SU-DHL-6 (cell line): ENCODE results near the gene BRIP1.

Experiments
- EZH2phosphoT487 ChIP-seq: fragments of 200-600 bp; sonication (generic), shearing (Covaris generic); conservative IDR thresholded peaks from 2 replicates; pipeline ENCODE4 v1.6.1; 2018; ENCODE audit warnings: mild to moderate bottlenecking, antibody characterized with exemption, low read length, moderate library complexity, mixed read lengths
- TF ChIP-seq, protein P1 (sequence below): fragments of 200-600 bp; sonication (generic); IDR thresholded peaks from one replicate; pipeline ENCODE4 v1.5.1; 2017; ENCODE audit warnings: antibody characterized with exemption, mild to moderate bottlenecking, low read length, moderate library complexity; ENCODE audit not compliant: insufficient read depth, poor library complexity, severe bottlenecking

DNA sequence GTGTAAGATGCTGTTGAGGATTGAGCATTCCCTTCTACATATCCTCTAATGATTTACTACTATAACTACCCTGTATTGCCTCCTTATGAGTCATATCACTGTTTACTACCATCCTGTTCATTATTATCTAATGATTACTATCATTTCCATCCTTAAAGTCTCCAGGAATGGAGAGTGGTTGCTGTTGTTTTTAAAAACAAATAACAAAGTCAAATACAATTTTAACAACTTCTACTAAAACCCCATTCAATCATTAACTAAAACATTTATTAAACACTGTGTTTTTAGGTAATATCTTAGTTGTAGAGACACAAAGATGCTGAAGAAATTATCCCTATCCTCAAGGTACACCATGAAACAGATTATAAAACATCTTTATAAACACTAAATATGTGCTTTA lies 126.9 kb downstream of the BRIP1 start:
- TF ChIP-seq, protein P1, sequence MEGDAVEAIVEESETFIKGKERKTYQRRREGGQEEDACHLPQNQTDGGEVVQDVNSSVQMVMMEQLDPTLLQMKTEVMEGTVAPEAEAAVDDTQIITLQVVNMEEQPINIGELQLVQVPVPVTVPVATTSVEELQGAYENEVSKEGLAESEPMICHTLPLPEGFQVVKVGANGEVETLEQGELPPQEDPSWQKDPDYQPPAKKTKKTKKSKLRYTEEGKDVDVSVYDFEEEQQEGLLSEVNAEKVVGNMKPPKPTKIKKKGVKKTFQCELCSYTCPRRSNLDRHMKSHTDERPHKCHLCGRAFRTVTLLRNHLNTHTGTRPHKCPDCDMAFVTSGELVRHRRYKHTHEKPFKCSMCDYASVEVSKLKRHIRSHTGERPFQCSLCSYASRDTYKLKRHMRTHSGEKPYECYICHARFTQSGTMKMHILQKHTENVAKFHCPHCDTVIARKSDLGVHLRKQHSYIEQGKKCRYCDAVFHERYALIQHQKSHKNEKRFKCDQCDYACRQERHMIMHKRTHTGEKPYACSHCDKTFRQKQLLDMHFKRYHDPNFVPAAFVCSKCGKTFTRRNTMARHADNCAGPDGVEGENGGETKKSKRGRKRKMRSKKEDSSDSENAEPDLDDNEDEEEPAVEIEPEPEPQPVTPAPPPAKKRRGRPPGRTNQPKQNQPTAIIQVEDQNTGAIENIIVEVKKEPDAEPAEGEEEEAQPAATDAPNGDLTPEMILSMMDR = no peak
- no peak for TF ChIP-seq EZH2phosphoT487
